Measurements from ENCODE around the gene PDE4B.
A peak's percentile ranks its signal among the peaks of the same experiment; 100 is the strongest.

PDE4B gene

DNA sequence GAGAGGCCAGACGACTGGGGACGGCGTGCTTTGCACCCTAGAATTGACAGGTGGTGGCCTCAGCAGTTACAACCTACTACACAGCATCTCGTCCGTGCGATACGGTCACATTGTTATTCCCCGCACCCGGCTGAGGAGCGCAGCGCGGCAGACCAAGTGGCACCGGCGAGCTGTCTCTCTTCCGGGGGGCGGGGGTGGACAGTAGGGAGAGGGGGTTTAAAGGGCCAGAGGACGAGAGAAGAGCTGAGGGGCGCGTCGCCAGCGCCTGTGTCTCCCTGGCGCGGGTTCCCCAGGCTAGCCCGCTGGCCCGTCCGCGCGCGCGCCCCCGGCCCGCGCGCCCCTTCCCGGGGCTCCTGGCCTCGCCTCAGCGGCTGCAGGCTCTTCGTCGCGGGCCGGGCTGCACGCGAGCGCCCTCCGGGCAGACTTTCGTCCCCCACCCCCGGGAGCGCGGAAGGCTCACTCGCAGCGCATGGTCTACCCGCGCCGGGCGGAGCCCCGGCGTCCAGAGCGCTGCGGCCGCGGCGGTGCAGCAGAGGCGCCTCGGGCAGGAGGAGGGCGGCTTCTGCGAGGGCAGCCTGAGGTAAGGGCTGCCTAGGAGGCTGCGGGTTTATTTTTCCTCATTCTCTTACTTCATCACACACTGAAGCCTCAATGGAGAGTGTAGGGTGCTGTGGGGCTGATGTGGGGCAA lies at the start of gene PDE4B:
PDE4B (plus strand) TSS at position 227 of the 690 bp plus-strand sequence.
- DNase-seq = peak in 1 of 2 experiments; percentile 49

DNA sequence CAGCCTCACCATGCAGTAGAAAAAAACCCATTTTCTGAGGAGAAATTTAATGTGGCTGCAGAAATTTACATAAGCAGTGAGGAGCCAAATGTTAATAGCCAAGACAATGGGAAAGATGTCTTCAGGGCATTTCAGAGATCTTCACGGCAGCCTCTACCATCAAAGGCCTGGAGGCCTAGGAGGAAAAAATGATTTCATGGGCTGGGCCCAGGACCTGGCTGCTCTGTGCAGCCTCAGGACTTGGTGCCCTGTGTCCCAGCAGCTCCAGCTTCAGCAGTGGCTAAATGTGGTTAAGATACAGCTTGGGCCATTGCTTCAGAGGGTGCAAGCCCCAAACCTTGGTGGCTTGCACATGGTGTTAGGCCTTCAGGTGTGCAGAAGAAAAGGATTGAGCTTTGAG lies 48.0 kb upstream of the PDE4B start:
- no peak for DNase-seq

DNA sequence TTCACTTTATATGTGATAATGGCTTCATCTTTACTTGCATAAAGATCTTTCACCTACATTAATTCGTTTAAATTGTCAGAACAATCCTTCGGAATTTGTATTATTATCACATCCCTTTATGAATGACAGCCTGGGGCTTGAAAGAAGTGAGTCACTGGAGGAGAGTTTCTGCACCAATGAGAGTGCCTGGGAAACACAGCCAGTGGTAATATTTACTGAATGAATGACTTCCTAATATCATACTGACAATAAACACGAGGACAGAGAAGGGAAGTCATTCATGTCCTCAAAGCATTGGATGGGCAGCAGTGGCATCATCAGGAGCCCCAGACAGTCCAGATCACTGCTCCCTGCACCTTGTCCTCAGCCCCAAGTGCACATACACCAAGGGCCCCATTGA lies 40.7 kb upstream of the PDE4B start:
- DNase-seq = no peak

DNA sequence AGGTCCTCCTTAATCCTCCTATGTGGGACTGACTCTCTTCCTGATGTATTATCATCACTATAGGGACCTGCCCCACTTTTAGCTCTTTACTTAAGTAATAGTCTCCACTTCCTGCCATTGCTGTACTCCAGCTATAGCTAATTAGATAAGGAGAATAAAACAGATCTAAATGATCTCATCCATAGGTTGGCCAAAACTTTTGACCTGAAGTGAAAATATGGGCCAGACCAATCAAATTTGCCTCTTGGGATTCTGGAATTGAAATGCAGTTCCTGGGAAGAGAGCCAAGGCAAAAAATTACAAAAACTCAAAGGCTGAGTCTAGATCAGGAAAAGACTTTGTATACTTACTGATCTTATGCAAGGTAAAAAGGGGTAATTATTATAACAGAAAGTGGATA lies 36.1 kb upstream of the PDE4B start:
- DNase-seq = peak in 1 of 2 experiments; percentile 24

DNA sequence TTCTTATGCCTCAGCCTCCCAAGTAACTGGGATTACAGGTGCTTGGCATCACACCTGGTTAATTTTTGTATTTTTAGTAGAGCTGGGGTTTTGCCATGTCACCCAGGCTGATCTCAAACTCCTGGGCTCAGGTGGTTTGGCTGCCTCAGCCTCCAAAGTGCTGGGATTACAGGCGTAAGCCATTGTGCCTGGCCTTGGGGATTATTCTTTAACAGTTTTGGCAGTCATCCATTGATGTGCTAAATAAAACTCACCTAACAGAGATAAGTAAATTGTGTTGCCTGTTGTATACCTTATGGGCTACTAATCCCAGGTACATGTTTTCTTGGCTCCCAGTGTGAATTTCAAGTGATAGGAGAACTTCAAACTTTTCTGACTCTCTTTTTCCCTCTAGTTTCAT lies 35.2 kb upstream of the PDE4B start:
- no peak for DNase-seq

DNA sequence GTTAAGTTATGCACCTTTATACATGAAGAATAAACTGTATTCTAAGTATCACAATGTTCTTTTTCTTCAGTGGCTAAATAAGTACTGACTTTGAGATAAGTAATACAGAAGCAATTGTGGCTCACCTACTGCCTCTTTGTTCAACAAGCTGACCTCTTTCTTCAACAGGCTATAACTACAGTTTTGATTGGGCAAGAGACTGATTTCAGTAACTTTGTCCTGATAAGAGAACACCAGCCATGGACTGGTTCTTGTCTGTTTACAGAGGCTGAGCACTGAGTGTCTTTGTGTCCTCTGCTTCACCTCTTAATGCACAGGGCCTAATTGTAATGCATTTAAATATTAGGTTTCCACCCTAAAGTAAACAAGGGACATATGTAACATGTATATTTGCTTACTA lies 34.6 kb upstream of the PDE4B start:
- no peak for DNase-seq

DNA sequence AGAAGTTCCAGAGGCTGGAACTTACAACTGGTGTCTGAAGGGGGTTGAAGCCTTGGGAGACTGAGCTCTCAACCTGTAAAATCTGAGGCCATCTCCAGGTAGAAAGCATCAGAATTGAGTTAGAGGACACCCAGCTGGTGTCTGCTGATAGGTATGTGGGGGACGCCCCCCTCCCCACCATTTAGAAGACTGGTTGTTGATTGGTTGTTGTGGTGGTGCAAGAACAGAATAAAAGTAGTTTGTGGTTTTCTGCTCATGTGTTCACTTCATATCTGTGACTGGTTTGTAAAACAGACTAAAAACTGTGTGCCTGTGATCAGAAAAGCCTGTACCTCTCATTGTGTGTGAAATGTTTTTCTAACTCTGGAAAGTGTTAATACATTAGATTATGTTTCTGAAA lies 33.2 kb upstream of the PDE4B start:
- DNase-seq = no peak

DNA sequence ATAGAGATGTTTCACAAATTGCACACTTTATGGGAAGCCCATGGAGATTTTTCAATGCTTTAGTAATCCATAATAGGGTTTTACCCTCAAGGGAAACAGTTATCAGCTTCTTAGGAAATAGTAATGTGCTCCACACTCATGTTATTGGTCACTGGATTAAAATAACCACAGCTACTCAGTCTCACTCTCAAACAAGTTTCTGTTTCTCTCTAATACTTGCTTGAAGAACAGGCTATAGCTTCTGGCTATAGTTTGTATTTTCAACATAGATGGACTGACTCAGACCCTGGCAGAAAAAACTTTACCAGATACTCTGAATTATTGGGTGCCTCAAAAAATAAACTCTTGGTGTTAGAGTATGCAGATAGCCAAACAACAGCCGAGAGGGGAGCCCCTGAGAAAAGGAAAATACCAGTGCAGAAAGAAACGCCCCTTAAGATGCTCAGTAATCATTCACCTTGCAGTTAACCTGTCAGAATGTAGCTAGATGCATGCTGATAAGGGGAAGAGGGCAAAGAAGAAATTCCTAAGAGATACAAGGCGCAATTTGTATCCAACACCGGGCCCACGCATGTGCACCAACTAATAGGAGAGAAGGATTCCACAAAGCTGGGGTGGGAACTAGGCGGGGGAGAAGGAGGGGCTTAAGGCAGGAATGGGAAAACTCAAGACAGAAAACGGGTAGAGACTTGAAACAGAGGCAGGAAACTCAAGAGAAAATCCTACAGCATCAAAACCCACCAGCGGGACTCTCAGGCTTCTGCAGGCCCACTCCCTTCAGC lies 30.4 kb upstream of the PDE4B start:
- no peak for DNase-seq

DNA sequence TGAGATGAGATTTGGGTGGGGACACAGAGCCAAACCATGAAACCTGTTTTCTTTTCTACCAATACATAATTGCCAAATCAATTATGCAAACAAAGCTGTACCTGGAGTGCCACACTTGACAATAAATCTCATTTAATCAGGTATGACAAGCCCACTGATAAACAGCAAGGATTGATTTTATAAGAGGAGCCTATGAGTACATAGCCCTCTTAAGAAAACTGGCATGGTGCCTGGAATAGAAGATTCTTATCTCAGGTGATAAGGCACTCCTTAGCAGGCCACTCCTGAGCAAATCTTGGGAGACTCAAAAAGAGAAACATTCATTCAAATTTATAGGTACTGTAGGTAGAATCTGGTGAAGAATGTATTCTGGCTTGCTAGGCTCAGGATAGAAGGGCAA lies 28.6 kb upstream of the PDE4B start:
- no peak for DNase-seq

DNA sequence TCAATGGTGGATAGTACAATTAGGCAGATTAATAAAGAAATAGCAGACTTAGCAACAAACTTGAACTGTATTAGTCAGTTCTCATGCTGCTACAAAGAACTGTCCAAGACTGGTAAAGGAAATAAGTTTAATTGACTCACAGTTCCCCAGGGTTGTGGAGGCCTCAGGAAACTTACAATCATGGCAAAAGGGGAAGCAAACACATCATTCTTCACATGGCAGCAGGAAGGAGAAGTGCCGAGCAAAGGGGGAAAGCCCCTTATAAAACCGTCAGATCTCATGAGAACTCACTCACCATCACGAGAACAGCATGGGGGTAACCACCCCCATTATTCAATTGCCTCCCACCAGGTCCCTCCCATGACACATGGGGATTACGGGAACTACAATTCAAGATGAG lies 27.1 kb upstream of the PDE4B start:
- DNase-seq = no peak

DNA sequence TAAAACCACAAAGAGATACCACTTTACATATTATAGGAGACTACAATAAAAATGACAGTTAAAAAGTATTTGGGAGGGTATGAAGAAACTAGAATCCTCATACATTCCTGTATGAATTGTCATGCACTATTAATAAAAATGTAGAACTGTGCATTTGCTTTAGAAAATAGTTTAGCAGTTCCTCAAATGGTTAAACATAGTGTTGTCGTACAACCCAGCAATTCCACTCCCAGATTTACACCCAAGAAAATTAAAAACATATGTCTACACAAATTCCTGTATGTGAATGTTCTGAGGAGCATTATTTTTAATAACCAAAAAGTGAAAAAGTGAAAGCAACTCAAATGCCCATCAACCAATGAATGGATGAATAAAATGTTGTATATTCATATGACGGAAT lies 23.1 kb upstream of the PDE4B start:
- no peak for DNase-seq

DNA sequence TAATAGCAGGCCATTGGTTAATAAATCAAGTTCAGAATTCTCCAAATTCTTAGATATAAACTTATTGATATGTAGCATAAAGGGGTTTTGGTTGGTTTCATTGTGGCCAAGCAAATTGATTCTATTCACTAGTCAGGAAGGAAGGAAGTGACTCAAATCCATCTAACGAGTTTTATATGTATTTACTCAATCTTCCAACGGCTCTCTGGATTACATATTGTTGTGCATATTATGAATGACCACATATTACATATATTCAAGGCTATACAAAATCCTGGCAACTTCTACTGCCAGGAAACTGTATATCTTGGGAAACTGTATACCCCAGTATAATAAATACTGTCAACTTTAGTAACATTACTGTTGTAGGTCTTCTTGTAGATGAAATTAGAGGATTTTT lies 20.1 kb upstream of the PDE4B start:
- no peak for DNase-seq

DNA sequence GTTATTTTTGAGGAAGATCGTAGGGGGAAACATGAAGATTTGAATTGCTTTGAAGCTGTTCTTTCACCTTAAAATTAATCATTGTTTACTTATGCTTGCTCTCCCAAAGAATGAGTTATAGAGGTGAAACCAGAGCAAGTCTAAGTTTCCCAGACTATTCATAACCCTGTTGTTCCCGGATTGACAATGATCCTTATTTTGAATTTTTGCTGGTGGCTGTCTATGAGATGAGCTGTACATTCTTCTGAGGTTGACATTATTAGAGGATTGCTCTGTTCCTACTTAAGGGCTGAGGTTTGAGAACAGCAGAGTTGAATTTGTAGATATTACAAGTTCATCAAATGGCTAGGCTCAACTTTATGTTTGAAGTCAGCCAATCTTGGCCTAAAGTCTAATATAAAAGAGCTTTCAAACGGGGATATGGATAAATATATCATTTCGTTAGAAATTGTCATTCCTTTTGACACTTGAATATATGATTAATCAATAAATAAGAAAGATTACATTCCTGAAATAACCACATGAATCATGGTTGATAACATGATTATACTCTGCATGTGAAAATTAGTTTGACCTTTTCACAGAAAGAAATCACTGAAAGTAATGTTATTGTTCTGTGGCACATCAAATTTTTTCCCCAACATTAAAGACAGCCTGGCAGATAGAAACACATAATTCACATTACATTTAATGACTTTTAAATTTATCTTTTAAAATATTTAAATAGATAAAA lies 19.1 kb upstream of the PDE4B start:
- DNase-seq = no peak

DNA sequence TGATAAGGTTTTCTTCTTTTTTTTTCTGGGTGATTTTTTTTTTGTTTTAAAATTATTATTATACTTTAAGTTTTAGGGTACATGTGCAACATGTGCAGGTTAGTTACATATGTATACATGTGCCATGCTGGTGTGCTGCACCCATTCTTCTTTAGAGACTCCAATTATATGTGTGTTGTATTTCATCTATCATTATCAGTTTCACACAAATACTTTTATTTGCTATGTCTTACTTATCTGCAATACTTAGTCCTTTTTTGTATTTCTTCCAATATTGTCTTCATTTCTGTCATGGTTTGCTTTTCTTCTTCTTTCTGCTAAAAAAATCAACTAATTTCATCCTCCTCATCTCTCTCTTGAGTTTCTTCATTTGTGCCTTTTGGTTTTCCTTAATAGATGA lies 3.9 kb upstream of the PDE4B start:
- no peak for DNase-seq

DNA sequence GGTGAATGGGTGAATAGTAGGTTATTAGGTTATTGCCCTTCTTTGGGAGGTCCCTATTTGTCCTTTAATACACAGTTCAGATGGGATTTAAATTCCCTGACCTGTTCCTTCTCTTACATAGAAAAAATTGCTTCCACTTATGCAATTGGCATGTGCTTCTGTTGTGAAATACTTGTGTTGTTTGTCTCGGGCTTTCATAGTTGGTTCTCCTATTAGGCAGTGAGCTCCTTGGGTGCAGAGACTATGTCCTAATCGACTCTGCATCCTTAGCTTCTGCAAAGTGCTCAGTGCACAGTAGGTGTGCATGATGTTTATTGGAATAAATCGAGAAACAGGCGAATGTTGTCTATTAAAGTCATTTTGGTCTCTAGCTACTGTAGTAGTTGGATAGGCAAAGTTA lies 1.3 kb upstream of the PDE4B start:
- no peak for DNase-seq

DNA sequence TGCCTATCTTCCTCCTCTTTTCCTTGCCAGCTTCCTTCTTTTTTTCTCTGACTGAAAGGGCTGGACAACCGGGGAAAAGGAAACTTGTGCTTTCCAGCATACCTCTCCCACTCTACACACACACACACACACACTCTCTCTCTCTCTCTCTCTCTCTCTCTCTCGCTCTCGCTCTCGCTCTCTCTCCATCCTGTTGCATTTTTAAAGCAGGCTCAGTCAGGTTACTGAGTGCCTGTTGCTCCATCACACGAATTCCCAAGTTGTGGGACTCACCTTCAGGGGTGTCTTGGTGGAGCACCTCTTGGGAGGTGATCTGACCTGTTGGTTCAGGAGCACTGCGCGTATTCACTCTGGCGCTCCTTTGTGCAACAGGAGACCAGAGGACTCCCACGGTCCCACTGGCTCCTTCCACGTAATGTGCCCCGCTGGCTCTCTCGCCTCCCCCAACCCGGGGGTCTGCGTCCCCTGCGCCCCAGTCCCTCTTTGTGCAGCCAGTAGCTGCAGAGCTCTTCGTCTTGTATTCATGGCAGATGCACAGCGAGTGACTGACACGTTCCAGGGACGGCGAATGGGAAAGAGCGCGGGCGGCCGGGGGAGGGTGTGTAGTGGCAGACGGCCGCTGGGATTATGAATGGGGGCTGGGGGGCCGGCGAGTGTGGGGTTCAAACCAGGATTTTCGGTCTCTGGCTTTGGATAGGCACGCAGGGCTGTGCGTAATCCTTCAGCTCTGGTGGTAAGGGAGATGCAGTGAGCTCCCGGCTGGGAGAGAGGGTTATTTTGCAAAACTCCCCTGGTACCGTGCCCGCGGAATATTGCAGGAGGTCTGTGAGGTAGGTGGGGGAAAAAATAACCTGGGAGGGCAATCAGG lies 660 bp upstream of the PDE4B start:
- DNase-seq = no peak

DNA sequence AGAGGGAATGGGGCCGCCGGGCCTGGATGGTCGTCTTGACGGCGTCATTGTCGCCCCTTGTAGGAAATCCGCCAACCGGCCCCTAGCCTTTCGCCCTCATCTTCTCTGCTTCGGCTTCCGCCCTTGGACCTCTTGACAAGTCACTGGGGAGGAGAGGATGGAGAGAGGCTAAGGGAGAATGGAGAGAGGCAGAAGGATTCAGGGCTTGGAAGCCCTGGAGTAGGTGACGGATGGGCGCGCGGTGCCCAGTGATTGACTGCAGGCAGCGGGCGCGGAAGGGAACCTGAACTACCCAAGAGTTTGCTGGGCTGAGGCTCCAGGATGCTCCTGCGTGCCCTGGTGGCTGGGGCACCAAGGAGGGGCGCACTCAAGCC lies 651 bp downstream of the PDE4B start:
- DNase-seq = peak in 1 of 2 experiments; percentile 39

DNA sequence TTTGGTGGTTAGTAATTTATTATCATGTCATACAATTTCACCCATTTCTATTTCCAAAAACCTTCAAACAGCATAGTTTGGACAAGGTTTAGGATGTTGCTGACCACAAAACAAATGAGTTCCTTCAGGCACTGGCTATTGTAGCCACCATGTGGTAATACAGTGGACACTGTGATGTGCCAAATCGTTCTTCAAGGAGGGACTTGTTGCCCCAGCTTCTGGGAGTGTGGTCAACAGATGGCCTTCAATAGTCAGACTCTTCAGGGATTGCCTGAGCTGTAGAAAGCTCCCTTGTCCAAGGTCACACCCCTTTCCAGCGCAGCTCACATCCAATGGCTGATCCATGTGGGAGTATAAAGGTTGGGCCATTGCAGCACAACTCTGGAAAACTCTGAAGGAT lies 2.6 kb downstream of the PDE4B start:
- peak in 1 of 2 experiments; percentile 76 for DNase-seq

DNA sequence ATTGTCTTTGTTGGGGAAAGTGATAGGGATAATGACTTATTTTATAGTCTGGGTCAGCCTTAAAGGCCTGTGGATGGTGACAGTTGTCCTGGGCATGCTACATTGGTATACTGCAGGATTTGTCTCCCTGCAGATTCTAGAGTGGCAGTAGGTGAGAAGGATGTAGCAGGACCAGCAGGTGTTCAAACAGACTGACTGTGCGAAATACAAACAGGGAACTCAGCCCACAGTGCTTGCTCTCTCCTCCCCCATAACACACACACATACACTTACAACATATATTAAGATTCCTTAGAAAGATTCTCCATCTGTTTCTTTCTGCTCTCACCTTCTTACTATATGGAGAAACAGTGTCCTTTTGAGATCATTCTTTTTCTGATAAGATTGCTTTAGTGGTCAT lies 6.9 kb downstream of the PDE4B start:
- no peak for DNase-seq

DNA sequence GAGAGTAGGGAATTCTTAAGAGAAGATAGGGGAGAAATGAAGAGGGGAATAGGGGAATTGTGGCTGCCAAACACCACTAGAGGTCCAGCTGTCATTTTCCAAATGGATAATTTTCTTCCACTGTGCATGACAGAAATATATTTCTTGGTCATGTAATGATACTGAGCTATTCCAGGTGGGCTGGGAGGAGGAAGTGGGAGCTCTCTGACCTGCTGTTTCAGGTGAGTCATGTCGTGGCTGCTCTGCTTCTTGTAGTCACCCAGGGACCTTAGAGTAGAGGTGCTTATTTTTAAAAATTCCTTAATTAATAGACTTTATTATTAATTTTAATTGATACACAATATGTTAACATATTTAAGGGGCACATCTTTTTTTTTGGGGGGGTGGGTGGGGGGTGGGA lies 11.9 kb downstream of the PDE4B start:
- DNase-seq = peak in 1 of 2 experiments; percentile 80

DNA sequence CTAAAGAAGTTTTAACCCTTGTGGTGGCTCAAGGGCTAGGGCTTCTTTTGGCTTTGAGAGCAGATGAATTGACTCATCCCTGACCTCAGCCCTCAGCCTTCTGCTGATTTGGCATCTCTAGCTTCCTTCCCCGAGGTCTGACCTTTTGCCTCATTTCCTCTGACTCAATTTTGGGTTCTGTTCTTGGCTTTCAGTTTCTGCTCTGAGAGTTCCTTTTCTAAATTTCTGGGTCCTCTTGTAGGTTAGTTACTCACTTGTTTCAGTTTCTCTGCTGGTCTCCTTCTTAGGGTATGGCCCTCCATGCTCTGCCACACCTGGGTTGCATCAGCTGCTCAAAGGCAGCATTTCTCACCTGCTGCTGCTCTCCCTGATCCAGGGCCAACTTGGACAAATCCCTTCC lies 19.4 kb downstream of the PDE4B start:
- peak; percentile 65 to 91 for DNase-seq

DNA sequence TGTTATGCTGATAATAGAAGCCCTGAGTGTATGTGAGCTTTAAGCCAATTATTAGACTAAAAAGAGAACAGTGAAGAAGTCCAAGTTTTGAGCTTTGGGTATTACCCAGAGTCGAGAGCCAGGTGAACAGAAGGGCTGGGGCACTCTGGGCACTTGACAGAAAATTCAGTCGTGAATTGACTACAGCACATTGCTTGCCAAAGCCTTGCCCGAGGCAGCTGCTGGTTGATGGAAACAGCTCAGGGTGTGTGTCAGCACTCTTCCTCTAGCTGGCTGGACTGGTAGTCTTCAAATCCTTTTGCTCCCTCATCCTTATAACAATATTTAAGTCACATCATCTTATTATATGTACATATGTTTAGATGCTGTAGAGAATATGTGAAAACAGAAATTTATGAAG lies 21.3 kb downstream of the PDE4B start:
- peak; percentile 92 to 98 for DNase-seq

DNA sequence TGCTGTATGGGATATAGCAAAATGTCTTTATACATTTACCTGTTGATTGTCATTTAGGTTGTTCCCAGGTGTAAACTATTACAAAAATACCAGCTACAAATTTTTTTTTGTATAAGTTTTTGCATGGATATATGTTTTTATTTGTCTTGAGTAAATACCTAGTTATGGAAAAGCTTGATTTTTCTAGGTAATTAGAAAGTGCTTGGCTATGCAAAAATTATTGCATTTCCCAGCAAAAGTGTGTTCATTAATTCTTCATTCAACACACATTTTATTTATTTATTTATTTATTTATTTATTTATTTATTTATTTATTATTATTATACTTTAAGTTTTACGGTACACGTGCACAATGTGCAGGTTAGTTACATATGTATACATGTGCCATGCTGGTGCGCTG lies 22.1 kb downstream of the PDE4B start:
- no peak for DNase-seq
